ENCODE results near the gene THBS4.

- TF ChIP-seq, protein P1, sequence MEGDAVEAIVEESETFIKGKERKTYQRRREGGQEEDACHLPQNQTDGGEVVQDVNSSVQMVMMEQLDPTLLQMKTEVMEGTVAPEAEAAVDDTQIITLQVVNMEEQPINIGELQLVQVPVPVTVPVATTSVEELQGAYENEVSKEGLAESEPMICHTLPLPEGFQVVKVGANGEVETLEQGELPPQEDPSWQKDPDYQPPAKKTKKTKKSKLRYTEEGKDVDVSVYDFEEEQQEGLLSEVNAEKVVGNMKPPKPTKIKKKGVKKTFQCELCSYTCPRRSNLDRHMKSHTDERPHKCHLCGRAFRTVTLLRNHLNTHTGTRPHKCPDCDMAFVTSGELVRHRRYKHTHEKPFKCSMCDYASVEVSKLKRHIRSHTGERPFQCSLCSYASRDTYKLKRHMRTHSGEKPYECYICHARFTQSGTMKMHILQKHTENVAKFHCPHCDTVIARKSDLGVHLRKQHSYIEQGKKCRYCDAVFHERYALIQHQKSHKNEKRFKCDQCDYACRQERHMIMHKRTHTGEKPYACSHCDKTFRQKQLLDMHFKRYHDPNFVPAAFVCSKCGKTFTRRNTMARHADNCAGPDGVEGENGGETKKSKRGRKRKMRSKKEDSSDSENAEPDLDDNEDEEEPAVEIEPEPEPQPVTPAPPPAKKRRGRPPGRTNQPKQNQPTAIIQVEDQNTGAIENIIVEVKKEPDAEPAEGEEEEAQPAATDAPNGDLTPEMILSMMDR (IDR thresholded peaks at IDR 0.05; ENCODE audit: low read depth, low read length, poor library complexity, severe bottlenecking) = no peak
- TF ChIP-seq EZH2phosphoT487 (IDR thresholded peaks at IDR 0.05; ENCODE audit: borderline replicate concordance, low read length) = no peak
Observed at GRCh38 chr5:80078921-80079320, 43.8 kb downstream of the THBS4 start.
